HG03469 (cell line): ENCODE measurements around the gene KDM1B.
"Not testable (repeated sequence)": the region's sequence is repeated elsewhere in the genome, so short reads cannot be mapped to it uniquely, and the experiment has no call there.

Experiments used
- ATAC-seq: cut with Tn5 transposase; IDR thresholded peaks from one replicate; pipeline ENCODE4 v1.9.1; 2021; ENCODE audit warnings: mild to moderate bottlenecking, moderate library complexity, moderate number of reproducible peaks; ENCODE audit not compliant: unreplicated experiment

KDM1B gene

DNA sequence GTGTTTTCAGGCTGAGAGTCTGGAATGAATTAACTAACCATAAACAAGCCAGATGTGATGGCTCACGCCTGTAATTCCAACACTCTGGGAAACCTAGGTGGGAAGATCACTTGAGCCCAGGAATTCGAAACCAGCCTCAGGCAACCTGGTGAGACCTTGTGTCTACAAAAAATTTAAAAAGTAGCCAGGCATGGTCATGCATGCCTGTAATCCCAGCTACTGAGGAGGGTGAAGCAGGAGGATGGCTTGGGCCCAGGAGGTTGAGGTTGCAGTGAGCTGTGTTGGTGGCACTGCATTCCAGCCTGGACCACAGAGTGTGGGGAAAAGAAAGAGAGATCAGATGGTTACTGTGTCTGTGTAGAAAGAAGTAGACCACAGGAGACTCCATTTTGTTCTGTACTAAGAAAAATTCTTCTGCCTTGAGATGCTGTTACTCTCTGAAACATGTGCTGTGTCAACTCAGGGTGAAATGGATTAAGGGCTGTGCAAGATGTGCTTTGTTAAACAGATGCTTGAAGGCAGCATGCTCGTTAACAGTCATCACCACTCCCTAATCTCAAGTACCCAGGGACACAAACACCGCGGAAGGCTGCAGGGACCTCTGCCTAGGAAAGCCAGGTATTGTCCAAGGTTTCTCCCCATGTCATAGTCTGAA is 71.4 kb downstream of the KDM1B start:
- ATAC-seq = not testable (repeated sequence)

DNA sequence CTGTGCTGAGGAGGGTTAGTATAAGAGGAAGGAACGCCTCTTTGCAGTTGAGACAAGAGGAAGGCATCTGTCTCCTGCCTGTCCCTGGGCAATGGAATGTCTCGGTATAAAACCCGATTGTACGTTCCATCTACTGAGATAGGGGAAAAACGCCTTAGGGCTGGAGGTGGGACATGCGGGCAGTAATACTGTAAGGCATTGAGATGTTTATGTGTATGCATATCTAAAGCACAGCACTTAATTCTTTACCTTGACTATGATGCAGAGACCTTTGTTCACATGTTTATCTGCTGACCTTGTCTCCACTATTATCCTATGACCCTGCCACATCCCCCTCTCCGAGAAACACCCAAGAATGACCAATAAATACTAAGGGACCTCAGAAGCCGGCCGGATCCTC is 71.9 kb downstream of the KDM1B start:
- ATAC-seq = not testable (repeated sequence)

- not testable (repeated sequence) for ATAC-seq
Observed at GRCh38 chr6:18228590-18228989, 73.4 kb downstream of the KDM1B start.

- not testable (repeated sequence) for ATAC-seq
Observed at GRCh38 chr6:18231856-18232255, 76.6 kb downstream of the KDM1B start.

DNA sequence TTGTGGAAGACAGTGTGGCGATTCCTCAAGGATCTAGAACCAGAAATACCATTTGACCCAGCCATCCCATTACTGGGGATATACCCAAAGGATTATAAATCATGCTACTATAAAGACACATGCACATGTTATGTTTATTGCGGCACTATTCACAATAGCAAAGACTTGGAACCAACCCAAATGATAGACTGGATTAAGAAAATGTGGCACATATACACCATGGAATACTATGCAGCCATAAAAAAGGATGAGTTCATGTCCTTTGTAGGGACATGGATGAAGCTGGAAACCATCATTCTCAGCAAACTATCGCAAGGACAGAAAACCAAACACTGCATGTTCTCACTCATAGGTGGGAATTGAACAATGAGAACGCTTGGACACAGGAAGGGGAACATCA is 78.5 kb downstream of the KDM1B start:
- not testable (repeated sequence) for ATAC-seq

GRCh38 chr6:18234564-18234963 is 79.3 kb downstream of the KDM1B start:
- no peak for ATAC-seq

DNA sequence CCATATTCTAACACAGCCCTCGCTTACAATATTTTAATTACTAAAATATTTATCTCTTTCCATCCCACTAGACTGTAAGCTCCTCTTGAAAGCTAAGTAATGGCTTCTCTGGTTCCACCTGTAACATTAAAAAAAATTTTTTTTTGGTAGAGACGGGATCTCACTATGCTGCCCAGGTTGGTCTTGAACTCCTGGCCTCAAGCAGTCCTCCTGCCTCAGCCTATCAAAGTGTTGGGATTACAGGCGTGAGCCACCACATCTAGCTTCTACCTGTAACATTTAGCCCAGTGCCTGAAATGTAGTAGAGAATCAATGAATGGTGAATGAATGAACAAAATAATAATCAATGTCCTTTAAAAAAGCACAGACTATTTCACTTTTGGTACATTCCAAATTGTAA is 80.3 kb downstream of the KDM1B start:
- ATAC-seq = no peak

- ATAC-seq = no peak
Observed at GRCh38 chr6:18237167-18237566, 81.9 kb downstream of the KDM1B start.

DNA sequence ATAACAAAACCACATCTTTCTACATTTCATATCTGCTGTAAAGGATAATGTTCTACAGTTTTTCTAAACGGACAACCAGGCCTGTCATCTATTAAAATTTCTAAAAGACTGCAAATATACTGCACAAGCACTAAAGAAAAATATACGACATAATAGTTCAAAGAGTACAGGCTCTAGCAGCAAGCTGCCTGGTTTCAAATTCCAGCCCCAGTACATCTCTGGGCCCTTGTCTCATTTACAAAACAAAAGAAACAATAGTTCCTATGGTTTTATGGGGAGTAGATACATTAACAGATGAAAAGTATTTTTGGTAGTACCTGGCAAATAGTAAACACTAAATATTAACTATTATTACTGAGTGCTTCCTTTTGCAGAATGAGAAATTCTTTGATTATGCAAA is 85.0 kb downstream of the KDM1B start:
- no peak for ATAC-seq

- no peak for ATAC-seq
Observed at GRCh38 chr6:18241208-18242038, 86.2 kb downstream of the KDM1B start.

DNA sequence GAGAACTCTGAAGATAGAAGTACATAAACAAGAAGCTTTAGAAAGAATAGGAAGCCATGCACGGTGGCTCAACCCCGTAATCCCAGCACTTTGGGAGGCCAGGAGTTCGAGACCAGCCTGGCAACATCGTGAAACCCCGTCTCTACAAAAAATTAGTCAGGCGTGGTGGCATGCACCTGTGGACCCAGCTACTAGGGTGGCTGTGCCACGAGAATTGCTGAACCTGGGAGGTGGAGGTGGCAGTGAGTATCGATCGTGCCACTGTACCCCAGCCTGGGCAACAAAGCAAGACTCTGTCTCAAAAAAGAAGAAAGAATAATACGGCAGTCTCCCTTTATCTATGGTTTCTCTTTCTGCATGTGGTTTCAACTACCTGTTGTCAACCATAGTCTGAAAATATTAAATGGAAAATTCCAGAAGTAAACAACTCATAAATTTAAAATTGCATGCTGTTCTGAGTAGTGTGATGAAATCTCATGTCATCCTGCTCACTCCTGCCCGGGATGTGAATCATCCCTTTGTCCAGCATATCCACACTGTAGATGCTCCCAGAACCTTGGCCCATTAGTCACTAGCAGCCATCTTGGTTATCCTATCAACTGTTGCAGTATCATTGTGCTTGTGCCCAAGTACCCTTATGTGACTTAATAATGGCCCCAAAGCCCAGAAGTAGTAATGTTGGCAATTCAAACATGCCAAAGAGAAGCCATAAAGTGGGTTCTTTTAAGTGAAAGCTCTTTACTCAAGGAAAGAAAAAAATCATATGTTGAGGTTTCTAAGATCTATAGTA is 87.0 kb downstream of the KDM1B start:
- ATAC-seq = no peak

- ATAC-seq = no peak
Observed at GRCh38 chr6:18243302-18243893, 88.2 kb downstream of the KDM1B start.

DNA sequence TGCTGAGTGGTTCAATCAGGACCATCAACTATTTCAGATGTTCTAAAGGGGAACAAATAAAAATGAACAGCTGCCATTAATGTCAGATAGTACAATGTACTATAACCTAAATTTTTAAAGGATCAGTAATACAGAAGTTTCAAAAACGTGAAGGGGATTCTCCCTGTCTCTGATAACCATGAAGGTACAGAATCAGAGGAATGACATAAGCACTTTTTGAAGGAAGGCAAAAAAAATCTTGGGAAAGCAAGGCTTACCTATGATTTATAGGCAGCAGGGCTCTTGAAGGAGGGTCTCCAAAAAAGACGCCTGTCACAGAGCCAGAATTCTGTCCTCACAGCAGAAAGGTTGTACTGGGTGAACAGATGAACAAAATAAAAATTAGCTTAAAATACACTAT is 89.0 kb downstream of the KDM1B start:
- ATAC-seq = no peak

- ATAC-seq = no peak
Observed at GRCh38 chr6:18245079-18245478, 89.9 kb downstream of the KDM1B start.

- no peak for ATAC-seq
Observed at GRCh38 chr6:18245642-18246041, 90.4 kb downstream of the KDM1B start.

GRCh38 chr6:18246205-18246604 is 91.0 kb downstream of the KDM1B start:
- ATAC-seq = no peak

DNA sequence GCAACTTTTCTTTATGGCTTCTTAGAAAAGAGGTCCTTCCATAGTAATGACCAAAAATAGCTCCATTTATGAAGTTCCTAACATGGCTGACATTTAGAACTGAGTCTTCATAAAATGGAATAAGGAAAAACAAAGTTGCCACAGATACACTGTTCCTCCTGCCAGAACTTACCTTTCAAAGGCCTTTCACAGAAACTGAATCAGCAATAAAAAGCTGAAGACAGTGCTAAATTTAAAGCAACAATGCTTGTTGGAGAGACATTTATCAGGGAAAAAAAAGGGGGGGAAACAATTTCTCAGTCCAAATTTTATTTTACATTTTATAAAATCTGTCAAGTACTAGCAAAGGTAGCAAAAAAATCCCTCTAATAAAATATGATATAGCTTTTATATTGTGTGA is 91.8 kb downstream of the KDM1B start:
- no peak for ATAC-seq

- ATAC-seq = no peak
Observed at GRCh38 chr6:18248698-18249097, 93.5 kb downstream of the KDM1B start.

DNA sequence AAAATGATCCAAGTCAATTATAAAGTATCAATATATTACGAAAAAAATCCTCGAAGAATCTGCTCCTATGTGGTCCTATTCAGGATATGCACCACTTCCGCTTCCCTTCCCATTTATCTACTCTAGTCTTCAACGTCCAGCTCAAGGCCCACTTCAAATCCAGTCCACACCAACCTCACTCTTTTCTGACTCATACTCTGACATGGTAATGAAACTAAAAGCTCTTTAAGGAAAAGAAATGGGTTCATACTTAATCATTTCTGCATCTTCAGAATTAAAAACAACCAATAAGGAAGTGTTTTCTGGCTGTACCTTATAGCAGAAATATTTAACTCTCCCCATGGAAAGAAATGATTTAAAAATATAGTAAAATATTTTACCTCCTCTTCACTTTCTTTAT is 94.0 kb downstream of the KDM1B start:
- ATAC-seq = no peak

DNA sequence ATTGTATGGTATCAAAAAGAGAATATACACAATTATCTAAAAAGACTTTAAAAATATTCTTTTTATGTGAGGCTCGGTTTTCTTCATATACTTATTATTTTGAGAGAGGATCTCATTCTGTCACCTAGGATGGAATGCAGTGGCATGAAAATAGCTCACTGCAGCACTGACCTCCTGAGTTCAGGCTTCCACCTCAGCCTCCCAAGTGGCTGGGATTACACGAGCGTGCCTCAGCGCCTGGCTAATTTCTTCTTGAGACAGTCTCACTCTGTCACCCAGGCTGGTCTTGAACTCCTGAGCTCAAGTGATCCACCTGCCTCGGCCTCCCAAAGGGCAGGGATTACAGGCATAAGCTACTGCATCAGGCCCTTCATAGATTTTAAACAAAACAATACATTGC is 98.4 kb downstream of the KDM1B start:
- no peak for ATAC-seq

DNA sequence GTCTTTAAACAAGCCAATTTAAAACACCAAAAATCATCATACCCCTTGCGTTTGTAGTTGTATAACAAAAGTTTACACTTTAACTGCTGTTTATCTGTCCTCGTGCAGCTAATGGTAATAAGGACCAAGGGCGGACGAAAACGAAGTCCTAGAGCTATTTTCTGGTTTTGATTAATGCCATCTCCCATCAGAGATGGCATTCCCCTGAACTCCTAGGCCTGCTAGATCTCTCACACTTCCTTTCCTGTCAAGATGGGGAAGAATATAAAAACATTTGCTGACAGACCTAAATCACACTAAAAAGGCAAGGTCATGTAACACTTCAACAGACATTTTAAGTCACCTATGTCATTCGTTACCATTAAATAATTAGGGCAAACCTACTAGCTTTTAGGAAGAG is 99.6 kb downstream of the KDM1B start:
- no peak for ATAC-seq
